Panc1 (cell line): ENCODE results near the gene DPYD. TPM values are rescaled to one million over a fixed set of nuclear protein-coding genes. Genes with fewer than 3 reads are reported as not detected.

Experiments used
- ATAC-seq: fragments of 200-7000 bp; cut with Tn5 transposase; 2 replicates; pipeline ENCODE4 v1.9.1; 2020; ENCODE audit warnings: mild to moderate bottlenecking, moderate library complexity
- BruUV-seq: library from RNA; stranded (reverse); fragments of 400-500 nt; replicated peaks from 2 replicates; lab custom pipeline; 2021; lab: Mats Ljungman, UMichigan
- CTCF ChIA-PET: fragments of 300-600 bp; sonication (Branson Sonifier 250); formaldehyde crosslinking; loops from one replicate; lab custom pipeline; 2022; ENCODE audit warnings: antibody characterized with exemption; lab: Charles Lee
- POLR2A ChIA-PET: fragments of 300-600 bp; sonication (Branson Sonifier 250); formaldehyde crosslinking; loops from one replicate; lab custom pipeline; 2022; ENCODE audit warnings: antibody characterized with exemption; lab: Charles Lee
- DNase-seq: peaks from one replicate; pipeline ENCODE4 v3.0.0-alpha.2; 2010; ENCODE audit warnings: low read depth, low spot score
- H3K27ac ChIP-seq: 2 replicates; pipeline ENCODE4 v1.5.1; 2011; ENCODE audit warnings: mild to moderate bottlenecking, low read length, inconsistent platforms
- H3K27me3 ChIP-seq: fragments of 200-500 bp; sonication (Bioruptor generic); 2 replicates; pipeline ENCODE4 v1.6.0; 2014; ENCODE audit warnings: low read length, inconsistent platforms; ENCODE audit not compliant: control insufficient read depth, insufficient read depth
- H3K36me3 ChIP-seq: fragments of 200-500 bp; sonication (Bioruptor generic); 2 replicates; pipeline ENCODE4 v1.5.1; 2014; ENCODE audit warnings: inconsistent platforms, mild to moderate bottlenecking, low read length, moderate library complexity; ENCODE audit not compliant: control insufficient read depth, insufficient read depth
- H3K4me1 ChIP-seq: 2 replicates; pipeline ENCODE4 v1.5.1; 2011; ENCODE audit warnings: inconsistent platforms, mild to moderate bottlenecking, low read length, moderate library complexity; ENCODE audit not compliant: control insufficient read depth, insufficient read depth
- H3K4me3 ChIP-seq, 2 experiments: 2 replicates each; pipeline ENCODE4 v1.5.1; 2011 to 2012; ENCODE audit warnings: low read depth in 2 of 2, low read length in 2 of 2, mild to moderate bottlenecking in 2 of 2, inconsistent platforms in 1 of 2, moderate library complexity in 1 of 2
- H3K9me3 ChIP-seq: fragments of 200-500 bp; sonication (Bioruptor generic); 2 replicates; pipeline ENCODE4 v1.5.1; 2014; ENCODE audit warnings: low read depth, mild to moderate bottlenecking, inconsistent platforms, low read length, moderate library complexity; ENCODE audit not compliant: control insufficient read depth, insufficient read depth
- POLR2AphosphoS5 ChIP-seq: IDR thresholded peaks from 2 replicates; pipeline ENCODE4 v1.6.1; 2012; ENCODE audit warnings: mild to moderate bottlenecking, low read depth, low read length, moderate library complexity
- SIN3A ChIP-seq: IDR thresholded peaks from 2 replicates; pipeline ENCODE4 v1.6.1; 2012; ENCODE audit warnings: low read depth, mild to moderate bottlenecking, low read length, moderate library complexity, borderline replicate concordance; ENCODE audit not compliant: insufficient read depth
- TCF7L2 ChIP-seq: IDR thresholded peaks from 2 replicates; pipeline ENCODE4 v1.6.1; 2011; ENCODE audit warnings: mild to moderate bottlenecking, low read depth, low read length, inconsistent platforms
- in situ Hi-C: cut with HindIII; loops from 2 replicates; pipeline ENCODE4 v1.10.0; 2016; ENCODE audit warnings: low sequenced_read_pairs, low pct_unique_long_range_greater_than_20kb
- intact Hi-C: fragments of 100-400 bp; cut with micrococcal nuclease; formaldehyde crosslinking; loops from one replicate; pipeline ENCODE4 v1.10.0; 2022; ENCODE audit not compliant: unreplicated experiment
- total RNA-seq: library from RNA; stranded (reverse); gene quantifications from one replicate; pipeline ENCODE4 v1.2.1, GENCODE V29; 2021; ENCODE audit not compliant: unreplicated experiment
- TF ChIP-seq, protein P1 (sequence below): fragments of 450-650 bp; IDR thresholded peaks from 2 replicates; pipeline ENCODE4 v1.5.1; 2017; ENCODE audit warnings: mild to moderate bottlenecking
- TF ChIP-seq, protein P2 (sequence below), 2 experiments: IDR thresholded peaks; 2 replicates each; pipeline ENCODE4 v1.6.1; 2011 to 2012; ENCODE audit warnings: low read depth in 2 of 2, control low read depth in 1 of 2, low read length in 1 of 2, mild to moderate bottlenecking in 1 of 2, moderate library complexity in 1 of 2; ENCODE audit not compliant: insufficient read depth in 1 of 2

Gene DPYD
- total RNA-seq, 1 experiment from 2014 or later = 2.0 TPM

- Histone ChIP-seq H3K36me3 (no peaks in the 10 kb centered on the region), H3K27me3 (no peaks in the 10 kb centered on the region), H3K4me1 (no peaks in the 10 kb centered on the region), H3K4me3 (no peak overlapping the region), H3K9me3 (no peaks in the 10 kb centered on the region), H3K27ac (no peak overlapping the region)
- intact Hi-C loops = no loop called here
- DNase-seq (no peak), ATAC-seq (no peak)
- in situ Hi-C loops = no loop called here
- no TSS peak for BruUV-seq
- ChIA-PET POLR2A (no interaction called here), CTCF (no interaction called here)
- TF ChIP-seq SIN3A (no peak), POLR2AphosphoS5 (no peak), TCF7L2 (no peak)
- TF ChIP-seq, protein P1, sequence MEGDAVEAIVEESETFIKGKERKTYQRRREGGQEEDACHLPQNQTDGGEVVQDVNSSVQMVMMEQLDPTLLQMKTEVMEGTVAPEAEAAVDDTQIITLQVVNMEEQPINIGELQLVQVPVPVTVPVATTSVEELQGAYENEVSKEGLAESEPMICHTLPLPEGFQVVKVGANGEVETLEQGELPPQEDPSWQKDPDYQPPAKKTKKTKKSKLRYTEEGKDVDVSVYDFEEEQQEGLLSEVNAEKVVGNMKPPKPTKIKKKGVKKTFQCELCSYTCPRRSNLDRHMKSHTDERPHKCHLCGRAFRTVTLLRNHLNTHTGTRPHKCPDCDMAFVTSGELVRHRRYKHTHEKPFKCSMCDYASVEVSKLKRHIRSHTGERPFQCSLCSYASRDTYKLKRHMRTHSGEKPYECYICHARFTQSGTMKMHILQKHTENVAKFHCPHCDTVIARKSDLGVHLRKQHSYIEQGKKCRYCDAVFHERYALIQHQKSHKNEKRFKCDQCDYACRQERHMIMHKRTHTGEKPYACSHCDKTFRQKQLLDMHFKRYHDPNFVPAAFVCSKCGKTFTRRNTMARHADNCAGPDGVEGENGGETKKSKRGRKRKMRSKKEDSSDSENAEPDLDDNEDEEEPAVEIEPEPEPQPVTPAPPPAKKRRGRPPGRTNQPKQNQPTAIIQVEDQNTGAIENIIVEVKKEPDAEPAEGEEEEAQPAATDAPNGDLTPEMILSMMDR = no peak
- TF ChIP-seq, protein P2, sequence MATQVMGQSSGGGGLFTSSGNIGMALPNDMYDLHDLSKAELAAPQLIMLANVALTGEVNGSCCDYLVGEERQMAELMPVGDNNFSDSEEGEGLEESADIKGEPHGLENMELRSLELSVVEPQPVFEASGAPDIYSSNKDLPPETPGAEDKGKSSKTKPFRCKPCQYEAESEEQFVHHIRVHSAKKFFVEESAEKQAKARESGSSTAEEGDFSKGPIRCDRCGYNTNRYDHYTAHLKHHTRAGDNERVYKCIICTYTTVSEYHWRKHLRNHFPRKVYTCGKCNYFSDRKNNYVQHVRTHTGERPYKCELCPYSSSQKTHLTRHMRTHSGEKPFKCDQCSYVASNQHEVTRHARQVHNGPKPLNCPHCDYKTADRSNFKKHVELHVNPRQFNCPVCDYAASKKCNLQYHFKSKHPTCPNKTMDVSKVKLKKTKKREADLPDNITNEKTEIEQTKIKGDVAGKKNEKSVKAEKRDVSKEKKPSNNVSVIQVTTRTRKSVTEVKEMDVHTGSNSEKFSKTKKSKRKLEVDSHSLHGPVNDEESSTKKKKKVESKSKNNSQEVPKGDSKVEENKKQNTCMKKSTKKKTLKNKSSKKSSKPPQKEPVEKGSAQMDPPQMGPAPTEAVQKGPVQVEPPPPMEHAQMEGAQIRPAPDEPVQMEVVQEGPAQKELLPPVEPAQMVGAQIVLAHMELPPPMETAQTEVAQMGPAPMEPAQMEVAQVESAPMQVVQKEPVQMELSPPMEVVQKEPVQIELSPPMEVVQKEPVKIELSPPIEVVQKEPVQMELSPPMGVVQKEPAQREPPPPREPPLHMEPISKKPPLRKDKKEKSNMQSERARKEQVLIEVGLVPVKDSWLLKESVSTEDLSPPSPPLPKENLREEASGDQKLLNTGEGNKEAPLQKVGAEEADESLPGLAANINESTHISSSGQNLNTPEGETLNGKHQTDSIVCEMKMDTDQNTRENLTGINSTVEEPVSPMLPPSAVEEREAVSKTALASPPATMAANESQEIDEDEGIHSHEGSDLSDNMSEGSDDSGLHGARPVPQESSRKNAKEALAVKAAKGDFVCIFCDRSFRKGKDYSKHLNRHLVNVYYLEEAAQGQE (IDR thresholded peaks at IDR 0.05; ENCODE audit: insufficient read depth in 1 of 2, low read depth in 2 of 2, low read length in 1 of 2) = no peak
Observed at GRCh38 chr1:97088391-97088790, 832.4 kb downstream of the DPYD start.

DNA sequence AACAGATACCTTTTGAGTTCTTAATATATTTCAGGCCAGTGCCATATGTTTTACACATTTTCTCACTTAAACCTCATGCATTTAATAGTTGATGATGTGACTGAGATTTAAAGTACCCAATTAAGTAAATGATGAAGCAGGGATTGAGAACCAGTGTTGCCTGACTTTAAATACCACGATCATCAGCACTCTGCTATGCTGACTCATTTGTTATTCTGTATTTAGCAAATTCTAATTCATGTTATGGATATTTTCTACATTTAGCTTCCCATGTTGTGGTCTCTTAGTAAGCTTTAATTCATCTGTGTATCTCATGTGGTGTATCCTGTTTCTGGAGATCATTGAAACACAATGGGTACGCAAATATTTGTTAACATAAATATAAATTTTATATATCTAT lies 836.3 kb downstream of the DPYD start:
- ChIA-PET CTCF (no interaction called here), POLR2A (no interaction called here)
- Histone ChIP-seq H3K4me1 (no peaks in the 10 kb centered on the region), H3K9me3 (no peaks in the 10 kb centered on the region), H3K27me3 (no peaks in the 10 kb centered on the region), H3K4me3 (no peak overlapping the region), H3K27ac (no peak overlapping the region), H3K36me3 (no peaks in the 10 kb centered on the region; the same call in 1 of the 2 replicates)
- ATAC-seq (no peak), DNase-seq (no peak)
- intact Hi-C loops (no loop called here), in situ Hi-C loops (no loop called here)
- TF ChIP-seq, protein P2 (IDR thresholded peaks at IDR 0.05; ENCODE audit: insufficient read depth in 1 of 2, low read depth in 2 of 2, low read length in 1 of 2) = no peak
- TF ChIP-seq SIN3A (no peak), TCF7L2 (no peak), POLR2AphosphoS5 (no peak)
- TF ChIP-seq, protein P1 = no peak
- BruUV-seq = no TSS peak
